Measurements from ENCODE around the gene MXD3.
A peak's percentile ranks its signal among the peaks of the same experiment; 100 is the strongest.

The MXD3 gene

DNA sequence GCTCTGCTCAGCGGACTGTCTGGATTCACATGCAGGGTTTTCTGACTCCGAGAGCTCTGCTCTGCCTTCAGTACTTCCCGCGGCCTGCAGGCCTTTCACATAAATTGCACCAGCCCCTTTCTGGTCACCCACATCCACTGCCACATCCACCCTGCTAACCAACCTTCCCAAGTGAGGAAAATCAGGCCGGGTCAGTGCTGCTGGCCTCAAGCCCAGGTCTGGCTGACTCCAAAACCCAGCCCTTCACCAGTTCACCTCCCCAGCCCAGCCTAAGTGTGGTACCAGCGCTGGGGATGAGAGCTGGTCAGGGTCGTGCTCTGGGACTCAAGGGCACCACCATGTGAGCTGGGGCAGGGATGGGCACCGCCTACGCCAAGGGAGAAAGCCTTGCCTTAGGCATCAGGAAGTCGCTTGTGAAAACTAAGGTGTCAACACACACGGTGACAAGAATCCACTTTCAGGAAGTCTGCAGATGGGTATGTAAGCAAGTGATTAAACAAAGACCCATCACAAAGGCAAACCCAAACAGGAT, 27.5 kb upstream of the MXD3 start:
- no peak for DNase-seq

- no peak for DNase-seq
Observed at GRCh38 chr5:177338251-177339106, 26.8 kb upstream of the MXD3 start.

DNA sequence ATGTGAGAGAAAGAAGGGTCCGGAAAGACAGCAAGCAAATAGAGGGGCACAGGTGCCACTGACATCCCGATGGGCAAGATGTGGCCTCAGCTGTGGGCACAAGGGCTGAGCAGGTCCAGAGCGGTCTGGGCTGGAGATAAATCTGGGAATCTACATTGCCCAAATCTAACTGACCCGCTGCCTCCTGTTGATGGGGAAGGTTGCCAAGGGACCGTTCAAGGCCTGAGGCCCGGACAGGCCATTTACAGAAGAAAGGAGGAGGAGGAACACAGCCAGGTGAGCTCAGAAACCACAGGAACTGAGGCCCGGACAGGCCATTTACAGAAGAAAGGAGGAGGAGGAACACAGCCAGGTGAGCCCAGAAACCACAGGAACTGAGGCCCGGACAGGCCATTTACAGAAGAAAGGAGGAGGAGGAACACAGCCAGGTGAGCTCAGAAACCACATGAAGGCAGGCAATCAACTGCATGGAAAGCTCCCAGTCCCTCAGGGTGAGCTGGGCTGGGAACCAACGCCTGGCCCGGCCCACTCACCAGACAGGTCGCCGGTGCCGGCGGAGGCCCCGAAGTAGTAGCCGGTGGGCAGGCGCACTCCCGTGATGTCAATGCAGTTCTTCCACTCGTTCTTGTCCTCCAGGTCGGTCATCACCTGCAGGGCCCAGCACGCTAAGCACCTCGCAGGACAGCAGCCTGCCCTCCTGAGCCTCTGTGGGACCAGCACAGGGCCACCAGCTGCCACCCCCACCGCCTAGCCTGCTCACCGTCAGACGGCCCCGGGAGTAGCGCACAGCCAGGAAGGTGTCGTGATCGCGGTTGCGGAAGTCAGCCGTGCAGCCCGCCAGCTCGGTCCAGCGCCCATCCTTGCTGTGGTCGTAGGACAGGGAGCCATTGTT, 25.2 kb upstream of the MXD3 start:
- DNase-seq = no peak

DNA sequence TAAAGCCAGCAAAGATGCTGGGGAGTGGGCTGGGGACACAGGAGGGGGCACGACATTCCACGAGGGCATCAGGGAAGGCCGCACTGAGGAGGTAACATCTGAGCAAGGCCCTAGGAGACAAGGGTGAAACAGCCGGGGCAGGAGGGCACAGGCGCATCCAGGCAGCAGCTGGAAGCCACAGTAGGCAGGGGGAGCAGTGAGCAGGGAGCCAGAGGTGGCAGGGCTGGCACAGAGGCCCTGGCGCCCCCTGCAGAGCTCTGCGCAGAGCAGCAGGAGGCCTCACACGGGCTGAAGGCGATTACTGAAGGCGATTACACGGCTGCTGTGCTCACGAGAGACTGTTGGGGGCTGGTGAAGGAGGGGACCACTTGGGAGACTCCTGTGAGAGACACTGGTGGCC, 24.4 kb upstream of the MXD3 start:
- DNase-seq = peak; percentile 53

DNA sequence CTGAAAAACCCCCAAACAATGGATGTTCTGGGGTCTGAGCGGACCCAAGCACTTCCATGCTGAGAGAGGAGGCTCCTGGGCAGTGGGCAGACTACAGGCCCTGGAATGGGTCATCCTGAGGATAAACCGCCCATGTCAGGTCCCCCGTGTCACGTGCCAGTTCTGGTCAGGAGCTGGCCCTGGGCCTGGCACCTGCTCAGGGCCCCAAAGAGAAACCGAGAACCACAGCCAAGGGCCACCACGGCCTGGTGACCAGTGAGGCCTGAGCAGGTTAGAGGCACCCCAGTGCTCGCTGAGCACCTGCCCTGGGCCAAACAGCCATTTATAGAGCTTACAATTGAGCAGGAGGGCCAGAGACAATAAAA, 24.0 kb upstream of the MXD3 start:
- DNase-seq = no peak

- no peak for DNase-seq
Observed at GRCh38 chr5:177334781-177335700, 23.3 kb upstream of the MXD3 start.

- DNase-seq = no peak
Observed at GRCh38 chr5:177334155-177334551, 22.5 kb upstream of the MXD3 start.

- DNase-seq = no peak
Observed at GRCh38 chr5:177333420-177334154, 21.9 kb upstream of the MXD3 start.

DNA sequence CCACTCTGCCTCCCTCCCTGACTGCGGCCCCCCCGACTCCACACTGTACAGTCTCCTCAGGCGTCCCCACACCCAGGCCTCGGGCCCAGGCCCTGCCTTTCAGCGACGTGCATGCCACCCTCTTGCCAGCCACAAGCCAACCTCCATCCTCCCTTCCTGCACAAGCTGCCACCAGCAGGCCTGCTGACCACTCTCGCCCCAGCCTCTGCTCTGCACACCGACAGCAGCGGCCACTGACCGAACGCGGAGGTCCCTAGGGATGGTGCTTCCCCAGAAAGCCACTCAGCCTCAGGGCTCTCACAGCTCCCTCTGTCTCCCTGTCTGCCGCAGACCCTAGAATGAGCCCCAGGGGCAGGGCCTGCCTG, 21.2 kb upstream of the MXD3 start:
- no peak for DNase-seq

GRCh38 chr5:177332031-177332895, 20.6 kb upstream of the MXD3 start:
- DNase-seq = no peak

DNA sequence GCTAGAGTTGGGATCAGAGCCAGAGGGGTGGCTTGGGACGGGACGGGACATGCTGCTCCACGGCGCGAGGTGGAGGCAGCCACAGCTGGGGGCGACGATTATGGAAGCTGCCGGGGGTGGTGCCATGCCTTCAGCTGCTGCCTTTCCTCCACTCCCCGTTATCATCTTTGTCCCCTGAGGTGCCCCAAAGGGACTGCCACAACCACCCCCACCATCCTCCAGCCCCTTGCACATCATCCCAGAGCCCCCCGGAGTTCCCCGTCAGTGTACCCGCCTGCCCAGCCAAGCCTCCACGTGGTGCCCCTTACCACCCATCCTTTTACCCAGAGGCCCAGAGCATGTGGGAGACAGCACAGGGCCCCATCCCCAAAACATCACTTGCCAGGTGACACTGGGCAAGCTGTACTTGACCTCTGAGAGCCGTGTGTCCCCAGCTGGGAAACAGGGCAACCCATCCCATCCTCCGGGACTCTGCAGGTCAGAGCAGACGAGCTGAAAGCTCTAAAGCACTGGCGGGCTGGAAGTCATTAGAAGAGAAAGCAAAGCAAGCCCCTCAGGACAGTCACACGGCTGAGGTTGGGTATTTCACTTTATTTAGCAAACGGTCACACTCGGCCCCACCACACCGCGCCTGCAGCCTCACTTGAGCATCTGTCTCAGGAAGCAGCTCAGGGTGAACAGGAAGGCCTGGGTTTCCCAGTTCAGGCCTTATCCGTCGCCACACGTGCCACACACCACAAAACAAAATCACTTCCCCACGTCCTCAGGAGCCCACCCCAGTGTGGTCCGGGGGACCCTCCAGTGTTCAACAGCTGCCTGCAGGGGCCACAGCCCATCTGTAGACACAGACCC, 19.5 kb upstream of the MXD3 start:
- DNase-seq = no peak

DNA sequence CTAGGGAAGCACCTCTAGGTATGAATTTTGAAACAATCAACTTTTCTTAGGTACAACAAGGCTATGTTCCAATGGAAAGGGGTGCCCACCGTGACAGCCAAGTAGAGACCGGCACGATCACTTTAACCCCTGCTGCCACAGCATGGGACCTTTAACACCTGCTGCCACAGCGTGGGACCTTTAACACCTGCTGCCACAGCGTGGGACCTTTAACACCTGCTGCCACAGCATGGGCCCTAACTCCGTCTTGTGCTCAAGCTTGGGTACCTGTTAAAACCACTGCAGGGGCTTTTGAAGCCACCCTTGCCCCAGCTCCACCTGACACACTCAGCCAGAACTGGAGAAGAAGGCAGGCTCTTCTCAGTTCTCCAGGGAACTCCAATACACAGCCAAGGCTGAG, 18.2 kb upstream of the MXD3 start:
- DNase-seq = no peak

DNA sequence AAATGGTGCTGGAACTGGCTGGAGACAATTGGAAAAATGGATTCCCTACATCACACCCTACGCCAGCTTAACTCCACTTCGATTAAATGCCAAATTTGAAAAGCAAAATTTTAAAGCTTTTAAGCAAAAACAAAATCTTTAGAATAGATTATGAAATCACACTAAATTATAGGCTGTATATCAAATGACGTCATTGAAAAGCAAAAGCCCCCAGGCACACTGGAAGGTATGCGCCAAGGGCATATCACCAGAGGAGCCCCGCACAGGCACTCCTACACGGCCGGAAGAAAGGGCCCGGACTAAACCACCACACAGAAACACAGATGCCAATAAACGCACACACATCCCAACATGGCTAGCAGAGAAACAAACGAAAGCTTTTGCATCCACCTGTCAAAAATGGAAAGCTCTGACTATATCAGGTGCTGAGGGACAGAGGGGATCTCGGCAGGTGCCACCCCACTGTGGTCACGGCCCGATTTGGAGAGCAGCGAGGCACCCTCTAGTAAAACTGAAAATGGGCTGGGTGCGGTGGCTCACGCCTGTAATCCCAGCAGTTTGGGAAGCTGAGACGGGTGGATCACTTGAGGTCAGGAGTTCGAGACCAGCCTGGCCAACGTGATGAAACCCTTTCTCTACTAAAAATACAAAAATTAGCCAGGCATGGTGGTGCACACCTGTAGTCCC, 17.0 kb upstream of the MXD3 start:
- DNase-seq = no peak

GRCh38 chr5:177327539-177328522, 16.1 kb upstream of the MXD3 start:
- DNase-seq = no peak

GRCh38 chr5:177325868-177326381, 14.2 kb upstream of the MXD3 start:
- no peak for DNase-seq

DNA sequence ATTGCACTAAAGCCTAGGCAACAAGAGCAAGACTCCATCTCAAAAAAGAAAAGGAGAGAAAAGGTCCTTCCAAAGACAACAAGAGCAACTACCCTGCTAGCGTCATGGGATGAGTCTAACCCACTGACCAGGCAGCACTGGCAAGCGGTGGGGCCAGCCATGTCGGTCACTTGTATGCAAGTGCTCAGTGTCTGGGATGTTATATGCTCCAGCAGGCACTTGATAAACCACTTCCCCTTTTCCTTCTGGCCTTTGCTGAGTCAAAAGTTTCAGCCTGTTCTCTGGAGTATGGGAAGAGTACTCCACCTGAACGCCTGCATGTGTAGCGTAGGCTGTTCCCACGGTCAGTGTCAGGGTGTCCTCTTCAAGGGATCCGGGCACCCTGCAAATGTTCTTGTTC, 9.2 kb upstream of the MXD3 start:
- no peak for DNase-seq

DNA sequence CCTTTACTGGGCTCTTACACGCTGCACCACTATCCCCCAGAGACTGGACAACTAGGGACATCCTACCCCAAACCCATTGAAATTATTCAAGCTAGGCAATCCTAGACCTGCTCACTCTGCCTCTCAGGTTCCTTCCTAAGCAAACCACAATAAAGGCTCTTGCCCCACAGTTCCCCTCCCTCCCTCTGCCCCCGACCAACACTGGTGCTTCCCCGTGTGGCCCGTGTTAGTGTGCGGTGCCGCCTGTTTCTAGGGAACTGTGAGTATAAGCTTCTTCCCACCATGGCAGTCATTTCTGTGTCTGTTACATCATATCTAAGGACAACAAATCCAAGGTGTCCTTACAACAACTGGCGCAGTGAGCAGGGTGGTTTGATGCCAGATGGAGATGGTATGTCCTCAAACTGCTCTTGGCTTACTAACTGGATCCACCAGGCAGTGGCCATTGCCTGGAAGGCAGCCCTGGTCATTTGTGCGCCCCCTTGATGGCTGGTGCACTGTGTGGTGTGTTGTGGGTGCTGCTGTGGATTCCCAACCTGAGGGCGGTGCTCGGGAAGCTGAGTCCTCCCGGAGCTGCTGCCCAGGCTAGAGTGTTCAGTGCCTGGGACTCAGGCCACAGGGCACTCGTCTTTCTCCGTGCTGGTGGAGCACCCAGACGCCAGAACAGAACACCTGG, 8.4 kb upstream of the MXD3 start:
- DNase-seq = no peak
